ENCODE data around the gene NEUROD2. TPM values are rescaled to one million over a fixed set of nuclear protein-coding genes. Genes with fewer than 3 reads are reported as not detected.

NEUROD2 gene
- total and polyA plus RNA-seq, 7 donors = 0.01 TPM; not detected in 6

GRCh38 chr17:39611401-39612112, 3.8 kb upstream of the NEUROD2 start:
- no peak for ATAC-seq
- TF ChIP-seq, protein P1, sequence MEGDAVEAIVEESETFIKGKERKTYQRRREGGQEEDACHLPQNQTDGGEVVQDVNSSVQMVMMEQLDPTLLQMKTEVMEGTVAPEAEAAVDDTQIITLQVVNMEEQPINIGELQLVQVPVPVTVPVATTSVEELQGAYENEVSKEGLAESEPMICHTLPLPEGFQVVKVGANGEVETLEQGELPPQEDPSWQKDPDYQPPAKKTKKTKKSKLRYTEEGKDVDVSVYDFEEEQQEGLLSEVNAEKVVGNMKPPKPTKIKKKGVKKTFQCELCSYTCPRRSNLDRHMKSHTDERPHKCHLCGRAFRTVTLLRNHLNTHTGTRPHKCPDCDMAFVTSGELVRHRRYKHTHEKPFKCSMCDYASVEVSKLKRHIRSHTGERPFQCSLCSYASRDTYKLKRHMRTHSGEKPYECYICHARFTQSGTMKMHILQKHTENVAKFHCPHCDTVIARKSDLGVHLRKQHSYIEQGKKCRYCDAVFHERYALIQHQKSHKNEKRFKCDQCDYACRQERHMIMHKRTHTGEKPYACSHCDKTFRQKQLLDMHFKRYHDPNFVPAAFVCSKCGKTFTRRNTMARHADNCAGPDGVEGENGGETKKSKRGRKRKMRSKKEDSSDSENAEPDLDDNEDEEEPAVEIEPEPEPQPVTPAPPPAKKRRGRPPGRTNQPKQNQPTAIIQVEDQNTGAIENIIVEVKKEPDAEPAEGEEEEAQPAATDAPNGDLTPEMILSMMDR (IDR thresholded peaks at IDR 0.05) = no peak
- H3K27me3 ChIP-seq (ENCODE audit: insufficient read depth in 3 of 3, low read length in 2 of 3) = peaks cover 0 to 59% (median 21%) of the 10 kb centered on the region in 3 donors
- H3K4me1 ChIP-seq = peaks cover 13% of the 10 kb centered on the region
- 84 to 86% (median 84%) methylated on average over 9 of the region's 9 CpGs for WGBS, 3 donors
- DNase-seq = no peak
- H3K27ac ChIP-seq = no peak overlapping the region
- H3K9me3 ChIP-seq = no peaks in the 10 kb centered on the region
- no peaks in the 10 kb centered on the region for H3K36me3 ChIP-seq (ENCODE audit: insufficient read depth in 1 of 2, low read depth in 1 of 2)
- H3K4me3 ChIP-seq = no peak overlapping the region
- intact Hi-C loops (cut with DNase I) = no loop called here

DNA sequence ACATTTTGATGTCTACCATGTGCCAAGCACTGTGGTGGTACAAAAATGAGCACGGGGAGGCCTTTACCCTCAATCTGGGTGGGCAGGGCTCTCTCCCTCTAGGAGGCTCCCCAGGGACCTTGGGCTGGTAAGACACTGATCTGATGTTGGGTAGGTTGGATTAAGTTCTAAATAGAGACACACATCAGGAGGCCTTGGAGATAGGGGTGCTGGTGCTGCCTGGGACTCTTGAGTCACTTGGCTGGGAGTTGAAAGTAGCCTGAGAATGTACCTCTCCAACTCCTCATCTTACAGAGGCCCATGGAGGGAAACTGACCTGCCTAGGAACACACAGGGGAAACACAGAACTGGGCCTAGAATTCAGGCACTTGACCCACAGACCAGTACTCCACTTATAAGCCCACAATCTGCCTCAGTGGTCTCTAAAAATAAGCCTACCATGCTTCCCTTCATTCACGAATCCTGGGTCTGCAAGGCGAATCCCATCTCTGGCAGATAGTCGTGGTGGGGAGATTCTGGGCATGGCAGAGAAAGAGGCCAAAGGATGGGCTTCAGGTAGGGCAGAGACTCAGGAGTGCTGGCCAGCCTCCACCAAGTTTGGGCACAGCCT, 1.8 kb upstream of the NEUROD2 start:
- H3K27ac ChIP-seq = no peak overlapping the region
- DNase-seq (no peak), ATAC-seq (no peak)
- intact Hi-C loops (cut with DNase I) = no loop called here
- H3K9me3 ChIP-seq = no peaks in the 10 kb centered on the region
- peaks cover 0 to 66% (median 39%) of the 10 kb centered on the region in 3 donors for H3K27me3 ChIP-seq (ENCODE audit: insufficient read depth in 3 of 3, low read length in 2 of 3)
- H3K4me1 ChIP-seq = peaks cover 27% of the 10 kb centered on the region
- WGBS, 3 donors = 82 to 87% (median 82%) methylated on average over 4 of the region's 4 CpGs
- H3K4me3 ChIP-seq = no peak overlapping the region
- no peaks in the 10 kb centered on the region for H3K36me3 ChIP-seq (ENCODE audit: insufficient read depth in 1 of 2, low read depth in 1 of 2)
- TF ChIP-seq, protein P1 (IDR thresholded peaks at IDR 0.05) = no peak

- 12 to 21% (median 17%) methylated on average over 14 to 15 of the region's 15 CpGs for WGBS, 3 donors
- TF ChIP-seq, protein P1 (IDR thresholded peaks at IDR 0.05) = no peak
- Histone ChIP-seq H3K9me3 (no peaks in the 10 kb centered on the region), H3K27ac (no peak overlapping the region), H3K36me3 (ENCODE audit: insufficient read depth in 1 of 2, low read depth in 1 of 2) (no peaks in the 10 kb centered on the region), H3K27me3 (ENCODE audit: insufficient read depth in 3 of 3, low read length in 2 of 3) (peaks cover 0 to 70% (median 46%) of the 10 kb centered on the region in 3 donors), H3K4me1 (peaks cover 27% of the 10 kb centered on the region), H3K4me3 (no peak overlapping the region)
- DNase-seq = no peak
- intact Hi-C loops (cut with DNase I) = no loop called here
- no peak for ATAC-seq
These were observed 642 bp upstream of the NEUROD2 start for GRCh38 chr17:39608142-39608981.

DNA sequence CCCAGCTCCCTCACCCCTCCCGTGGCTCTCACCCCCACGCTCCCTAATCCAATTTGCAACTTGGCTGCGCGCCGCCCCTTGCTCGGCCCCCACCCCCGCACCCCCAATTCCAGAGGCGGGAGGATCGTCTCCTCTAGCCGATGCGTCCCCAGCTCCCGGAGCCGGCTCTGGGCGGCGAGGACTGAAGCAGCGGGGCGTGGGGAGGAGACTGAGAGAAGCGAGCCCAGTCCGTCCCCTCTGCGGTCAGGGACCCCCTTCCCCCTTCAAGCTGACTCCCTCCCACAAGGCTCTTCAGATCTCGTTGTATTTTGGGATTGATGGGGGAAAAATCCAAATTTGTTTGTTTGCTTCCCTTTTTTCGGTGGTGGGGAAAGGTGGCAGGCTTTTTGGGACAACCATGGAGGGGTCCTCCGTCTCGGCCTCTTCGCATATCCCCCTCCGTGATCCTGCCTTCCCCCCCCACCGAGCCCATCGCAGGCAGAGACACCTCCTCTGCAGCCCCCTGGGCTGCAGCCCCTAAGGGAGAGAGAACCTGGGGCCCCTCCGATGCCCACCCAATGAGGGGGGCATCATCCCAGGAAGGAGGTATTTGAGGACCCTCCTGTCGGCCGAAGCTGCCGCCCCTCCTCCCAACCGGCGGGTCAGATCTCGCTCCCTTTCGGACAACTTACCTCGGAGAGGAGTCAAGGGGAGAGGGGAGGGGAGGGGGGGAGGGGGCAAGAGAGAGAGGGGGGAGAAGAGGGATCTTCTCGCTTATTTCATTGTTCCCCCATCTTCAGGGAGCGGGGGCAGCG, 466 bp downstream of the NEUROD2 start:
- intact Hi-C loops (cut with DNase I) = no loop called here
- Histone ChIP-seq H3K27ac (no peak overlapping the region), H3K27me3 (ENCODE audit: insufficient read depth in 3 of 3, low read length in 2 of 3) (peaks cover 0 to 76% (median 47%) of the 10 kb centered on the region in 3 donors), H3K9me3 (no peaks in the 10 kb centered on the region), H3K4me1 (peaks cover 27% of the 10 kb centered on the region), H3K4me3 (peak overlapping the region; percentile 43), H3K36me3 (ENCODE audit: insufficient read depth in 1 of 2, low read depth in 1 of 2) (no peaks in the 10 kb centered on the region)
- ATAC-seq = peak in 1 of 4 donors; percentile 18
- DNase-seq = no peak
- 1 to 3% (median 1%) methylated on average over 32 to 40 of the region's 40 CpGs for WGBS, 3 donors
- TF ChIP-seq, protein P1 (IDR thresholded peaks at IDR 0.05) = no peak
